ENCODE measurements around the gene SERINC1.
A peak's percentile ranks its signal among the peaks of the same experiment; 100 is the strongest.

SERINC1 gene

DNA sequence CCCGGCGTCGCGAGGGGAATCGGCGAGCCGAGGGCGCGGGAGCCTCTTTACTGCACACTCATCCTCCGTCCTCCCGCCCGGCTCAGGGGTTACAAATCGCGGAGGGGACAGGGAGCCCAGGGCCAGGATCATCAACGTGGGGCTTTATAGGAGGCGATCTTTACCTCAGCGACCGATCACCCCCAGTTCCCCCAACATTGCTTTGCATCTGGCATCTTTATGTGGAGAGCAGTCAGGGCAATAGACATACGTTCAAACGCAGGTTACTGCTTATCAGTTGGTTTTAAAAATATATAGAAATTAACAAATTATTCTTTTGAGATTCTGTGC lies 71.5 kb downstream of the SERINC1 start:
- Histone ChIP-seq H3K27me3 (ENCODE audit: insufficient read depth, low read length) (no peaks in the 10 kb centered on the region), H2AFZ (ENCODE audit: low read depth, low read length) (peak overlapping the region; percentile 72), H3K4me3 (ENCODE audit: low read length) (peak overlapping the region; percentile 100), H3K36me3 (ENCODE audit: insufficient read depth, low read length) (no peaks in the 10 kb centered on the region), H3K4me1 (ENCODE audit: insufficient read depth, low read length) (peaks cover 16% of the 10 kb centered on the region), H3K9me3 (ENCODE audit: low read length) (no peaks in the 10 kb centered on the region)

DNA sequence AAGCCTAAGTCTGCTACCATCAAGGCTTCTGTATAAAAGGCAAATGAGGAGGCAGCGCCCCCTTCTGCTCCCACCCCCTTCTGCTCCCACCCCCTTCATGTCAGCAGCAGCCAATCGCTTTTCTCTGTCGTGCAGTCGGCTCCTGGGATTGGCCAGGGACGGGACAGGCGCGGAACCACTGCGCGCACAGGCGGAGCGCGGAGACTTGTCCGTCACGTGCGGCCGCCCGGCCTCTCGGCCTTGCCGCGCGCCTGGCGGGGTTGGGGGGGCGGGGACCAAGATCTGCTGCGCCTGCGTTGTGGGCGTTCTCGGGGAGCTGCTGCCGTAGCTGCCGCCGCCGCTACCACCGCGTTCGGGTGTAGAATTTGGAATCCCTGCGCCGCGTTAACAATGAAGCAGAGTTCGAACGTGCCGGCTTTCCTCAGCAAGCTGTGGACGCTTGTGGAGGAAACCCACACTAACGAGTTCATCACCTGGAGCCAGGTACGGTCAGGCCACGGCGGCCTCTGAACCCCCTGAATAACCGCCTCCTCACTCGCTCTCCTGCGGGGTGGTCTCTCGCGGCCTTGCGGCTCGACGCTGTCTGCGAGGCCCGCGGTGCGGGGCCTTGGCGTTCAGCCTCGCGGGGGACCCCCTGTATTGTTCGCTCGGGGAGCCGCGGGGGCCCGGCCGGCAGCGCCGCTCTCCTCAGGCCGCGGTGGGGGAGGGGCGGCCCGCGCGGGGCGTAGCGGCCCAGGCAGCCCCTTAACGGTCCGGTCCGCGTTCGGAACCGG lies 72.1 kb downstream of the SERINC1 start, which contains the start of gene HSF2:
Gene HSF2, plus strand, starts transcription at position 305 of the 773 bp plus-strand sequence. Its CDS starts 86 bp downstream, at position 391.
- H3K36me3 ChIP-seq (ENCODE audit: insufficient read depth, low read length) = no peaks in the 10 kb centered on the region
- H3K9me3 ChIP-seq (ENCODE audit: low read length) = no peaks in the 10 kb centered on the region
- peak within 1 kb of the TSS; percentile 72 for H2AFZ ChIP-seq (ENCODE audit: low read depth, low read length)

DNA sequence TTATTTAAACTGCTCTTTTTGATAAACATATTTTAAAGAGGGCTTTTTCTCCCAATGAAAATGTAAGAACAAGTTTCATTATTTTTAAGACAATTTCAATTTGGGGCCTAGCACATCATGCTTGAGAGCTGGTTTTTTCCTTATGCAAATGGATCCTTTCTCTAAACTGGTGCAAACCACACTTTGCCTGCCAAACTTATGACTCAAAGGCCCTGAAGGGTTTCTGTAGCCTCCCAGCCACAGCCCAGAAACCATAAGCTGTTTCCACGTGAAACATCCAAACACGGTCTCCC lies 72.6 kb downstream of the SERINC1 start:
- Histone ChIP-seq H3K9me3 (ENCODE audit: low read length) (no peaks in the 10 kb centered on the region), H3K4me1 (ENCODE audit: insufficient read depth, low read length) (peaks cover 16% of the 10 kb centered on the region), H2AFZ (ENCODE audit: low read depth, low read length) (no peak overlapping the region), H3K36me3 (ENCODE audit: insufficient read depth, low read length) (no peaks in the 10 kb centered on the region), H3K4me3 (ENCODE audit: low read length) (peak overlapping the region; percentile 58), H3K27me3 (ENCODE audit: insufficient read depth, low read length) (no peaks in the 10 kb centered on the region)

More for the DNA sequence above, 72.1 kb downstream of the SERINC1 start, which contains the start of gene HSF2:
- Histone ChIP-seq H3K4me1 (ENCODE audit: insufficient read depth, low read length) (peaks cover 16% of the 10 kb centered on the region), H3K27me3 (ENCODE audit: insufficient read depth, low read length) (no peaks in the 10 kb centered on the region), H3K4me3 (ENCODE audit: low read length) (peak within 1 kb of the TSS; percentile 100)

DNA sequence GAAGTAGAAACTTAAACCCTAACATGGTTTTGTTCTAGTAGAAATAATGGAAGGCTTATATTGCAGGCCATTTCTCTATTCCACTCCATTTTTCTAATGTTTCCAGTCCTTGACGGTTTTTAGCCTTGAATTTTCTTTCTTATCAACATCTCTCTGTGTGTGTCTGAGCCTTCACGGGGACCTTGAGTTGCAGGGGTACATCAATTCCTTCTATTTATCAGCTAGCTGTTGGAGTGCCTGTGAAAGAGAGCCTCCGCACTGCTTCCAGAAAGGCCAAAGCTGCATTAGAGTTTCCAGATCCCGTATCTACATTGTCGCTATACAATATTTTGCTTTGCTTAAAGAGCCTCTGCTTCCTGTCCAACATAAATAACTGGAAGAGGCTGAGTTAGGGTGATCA lies 77.6 kb downstream of the SERINC1 start:
- H3K4me3 ChIP-seq (ENCODE audit: low read length) = no peak overlapping the region
- H3K27me3 ChIP-seq (ENCODE audit: insufficient read depth, low read length) = no peaks in the 10 kb centered on the region
- no peaks in the 10 kb centered on the region for H3K9me3 ChIP-seq (ENCODE audit: low read length)
- H3K4me1 ChIP-seq (ENCODE audit: insufficient read depth, low read length) = peaks cover 14% of the 10 kb centered on the region
- no peaks in the 10 kb centered on the region for H3K36me3 ChIP-seq (ENCODE audit: insufficient read depth, low read length)
- H2AFZ ChIP-seq (ENCODE audit: low read depth, low read length) = no peak overlapping the region

DNA sequence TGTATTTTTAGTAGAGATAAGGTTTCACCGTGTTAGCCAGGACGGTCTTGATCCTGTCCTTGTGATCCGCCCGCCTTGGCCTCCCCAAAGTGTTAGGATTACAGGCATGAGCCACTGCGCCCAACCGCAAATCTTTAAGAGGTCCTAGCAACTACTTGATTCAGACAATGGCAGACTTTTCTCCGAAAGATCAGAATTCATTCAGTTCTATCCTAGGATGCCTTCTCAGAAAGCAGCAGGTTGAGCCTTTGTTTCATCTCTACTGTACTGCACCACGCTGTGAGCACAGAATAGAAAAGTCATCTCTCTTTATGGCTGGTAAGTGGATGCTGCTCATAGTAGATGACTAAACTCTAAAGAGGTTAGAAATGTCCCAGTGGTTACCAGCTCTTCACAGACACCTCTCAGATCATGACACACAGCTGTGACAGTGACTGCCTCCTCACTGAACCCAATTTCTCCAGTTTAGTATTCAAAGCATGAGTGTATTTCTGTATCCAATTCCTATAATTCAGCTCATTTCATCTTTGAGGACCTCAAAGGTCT lies 78.2 kb downstream of the SERINC1 start:
- Histone ChIP-seq H3K36me3 (ENCODE audit: insufficient read depth, low read length) (no peaks in the 10 kb centered on the region), H3K27me3 (ENCODE audit: insufficient read depth, low read length) (no peaks in the 10 kb centered on the region)

More for the DNA sequence above, 78.2 kb downstream of the SERINC1 start:
- Histone ChIP-seq H3K9me3 (ENCODE audit: low read length) (no peaks in the 10 kb centered on the region), H2AFZ (ENCODE audit: low read depth, low read length) (no peak overlapping the region), H3K4me3 (ENCODE audit: low read length) (no peak overlapping the region), H3K4me1 (ENCODE audit: insufficient read depth, low read length) (peaks cover 12% of the 10 kb centered on the region)
